Measurements from ENCODE around the gene ZDHHC9. TPM values are rescaled to one million over a fixed set of nuclear protein-coding genes. Genes with fewer than 3 reads are reported as not detected.

Gene ZDHHC9
- total and polyA plus RNA-seq, 9 donors, result 8.3 to 34.6 (median 16.6) TPM

- Histone ChIP-seq H3K4me3 (no peak overlapping the region), H3K9me3 (no peaks in the 10 kb centered on the region), H3K27ac (no peak overlapping the region), H3K36me3 (no peaks in the 10 kb centered on the region), H3K4me1 (ENCODE audit: insufficient read depth) (no peaks in the 10 kb centered on the region), H3K27me3 (no peaks in the 10 kb centered on the region)
- WGBS, 3 donors, result 70 to 75% (median 71%) methylated on average over 1 of the region's 1 CpG
- no peak for DNase-seq
- intact Hi-C loops (cut with DNase I), result no loop called here
- no peak for TF ChIP-seq CTCF (IDR thresholded peaks at IDR 0.05)
- TF ChIP-seq POLR2A (IDR thresholded peaks at IDR 0.05), result no peak
- TF ChIP-seq EP300 (IDR thresholded peaks at IDR 0.05), result no peak
These were observed 48.1 kb downstream of the ZDHHC9 start for GRCh38 chrX:129795584-129795983.

- Histone ChIP-seq H3K4me1 (ENCODE audit: insufficient read depth) (no peaks in the 10 kb centered on the region), H3K9me3 (no peaks in the 10 kb centered on the region), H3K27me3 (no peaks in the 10 kb centered on the region), H3K36me3 (no peaks in the 10 kb centered on the region), H3K27ac (no peak overlapping the region), H3K4me3 (no peak overlapping the region)
- no peak for DNase-seq
- TF ChIP-seq POLR2A (IDR thresholded peaks at IDR 0.05), result no peak
- no peak for TF ChIP-seq EP300 (IDR thresholded peaks at IDR 0.05)
- no peak for TF ChIP-seq CTCF (IDR thresholded peaks at IDR 0.05)
- 68 to 85% (median 77%) methylated on average over 20 of the region's 20 CpGs for WGBS, 3 donors
- intact Hi-C loops (cut with DNase I), result no loop called here
These were observed 50.0 kb downstream of the ZDHHC9 start for GRCh38 chrX:129793604-129794191.

- no peak for DNase-seq
- Histone ChIP-seq H3K4me1 (ENCODE audit: insufficient read depth) (no peaks in the 10 kb centered on the region), H3K27me3 (no peaks in the 10 kb centered on the region), H3K36me3 (no peaks in the 10 kb centered on the region), H3K27ac (no peak overlapping the region), H3K9me3 (no peaks in the 10 kb centered on the region), H3K4me3 (no peak overlapping the region)
- intact Hi-C loops (cut with DNase I), result no loop called here
- WGBS, 3 donors, result 88 to 93% (median 89%) methylated on average over 18 of the region's 18 CpGs
- no peak for TF ChIP-seq CTCF (IDR thresholded peaks at IDR 0.05)
- TF ChIP-seq POLR2A (IDR thresholded peaks at IDR 0.05), result no peak
- no peak for TF ChIP-seq EP300 (IDR thresholded peaks at IDR 0.05)
These were observed 50.9 kb downstream of the ZDHHC9 start for GRCh38 chrX:129792586-129793291.

- H3K9me3 ChIP-seq, result no peaks in the 10 kb centered on the region
- no peaks in the 10 kb centered on the region for H3K36me3 ChIP-seq
- 75 to 78% (median 76%) methylated on average over 11 of the region's 11 CpGs for WGBS, 3 donors
- H3K27me3 ChIP-seq, result no peaks in the 10 kb centered on the region
- no peak for TF ChIP-seq CTCF (IDR thresholded peaks at IDR 0.05)
- TF ChIP-seq EP300 (IDR thresholded peaks at IDR 0.05), result no peak
- TF ChIP-seq POLR2A (IDR thresholded peaks at IDR 0.05), result no peak
- H3K4me1 ChIP-seq (ENCODE audit: insufficient read depth), result no peaks in the 10 kb centered on the region
- no peak overlapping the region for H3K4me3 ChIP-seq
- intact Hi-C loops (cut with DNase I), result no loop called here
- DNase-seq, result no peak
- no peak overlapping the region for H3K27ac ChIP-seq
These were observed 51.6 kb downstream of the ZDHHC9 start for GRCh38 chrX:129791961-129792570.

Data from ovary (tissue), 9 donors.